Cardiac septum (tissue), 1 donor: ENCODE data around the gene LMTK2. TPM values are rescaled to one million over a fixed set of nuclear protein-coding genes. Genes with fewer than 3 reads are reported as not detected.

ENCODE experiments used
- DNase-seq: peaks from one replicate; pipeline ENCODE4 v3.0.0-alpha.2; 2020; ENCODE audit warnings: low spot score
- intact Hi-C: fragments of 100-400 bp; cut with DNase I; formaldehyde crosslinking; loops from one replicate; pipeline ENCODE4 v1.14.0; 2022
- total RNA-seq: library from RNA; stranded (reverse); fragmentation: NEBNext Ultra II Directional; extraction: Animal tissue kit (Norgen Biotek cat#: 25700); gene quantifications from one replicate; pipeline ENCODE4 v1.2.1, GENCODE V29; 2021
- donor health status: DM: no; HTN: no; CAD: no.

LMTK2 gene
- total RNA-seq, 1 donor from 2014 or later, result 28.3 TPM

GRCh38 chr7:98229441-98229840, 122.8 kb downstream of the LMTK2 start:
- intact Hi-C loops, result no loop called here
- no peak for DNase-seq

GRCh38 chr7:98229991-98230745, 123.5 kb downstream of the LMTK2 start:
- DNase-seq, result no peak

GRCh38 chr7:98230746-98231471, 124.2 kb downstream of the LMTK2 start:
- no peak for DNase-seq
- intact Hi-C loops, result no loop called here

More at GRCh38 chr7:98229991-98230745, 123.5 kb downstream of the LMTK2 start:
- intact Hi-C loops, result no loop called here

GRCh38 chr7:98231493-98232262, 125.0 kb downstream of the LMTK2 start:
- intact Hi-C loops, result no loop called here
- no peak for DNase-seq

- no peak for DNase-seq
- intact Hi-C loops, result no loop called here
Measured at GRCh38 chr7:98232263-98232585, 125.6 kb downstream of the LMTK2 start.

GRCh38 chr7:98232799-98233198, 126.1 kb downstream of the LMTK2 start:
- intact Hi-C loops, result no loop called here
- no peak for DNase-seq

GRCh38 chr7:98233219-98234070, 126.8 kb downstream of the LMTK2 start:
- no peak for DNase-seq
- intact Hi-C loops, result no loop called here

- no peak for DNase-seq
- intact Hi-C loops, result no loop called here
Measured at GRCh38 chr7:98234429-98235147, 127.9 kb downstream of the LMTK2 start.

- intact Hi-C loops, result no loop called here
- DNase-seq, result no peak
Measured at GRCh38 chr7:98235901-98236300, 129.2 kb downstream of the LMTK2 start.

- DNase-seq, result no peak
- intact Hi-C loops, result no loop called here
Measured at GRCh38 chr7:98236355-98237185, 129.9 kb downstream of the LMTK2 start.

- DNase-seq, result no peak
- intact Hi-C loops, result no loop called here
Measured at GRCh38 chr7:98238076-98238475, 131.4 kb downstream of the LMTK2 start.

- intact Hi-C loops, result no loop called here
- no peak for DNase-seq
Measured at GRCh38 chr7:98238976-98239375, 132.3 kb downstream of the LMTK2 start.

- intact Hi-C loops, result no loop called here
- DNase-seq, result no peak
Measured at GRCh38 chr7:98240961-98241673, 134.5 kb downstream of the LMTK2 start.

- no peak for DNase-seq
Measured at GRCh38 chr7:98241674-98242241, 135.1 kb downstream of the LMTK2 start.

GRCh38 chr7:98242342-98242741, 135.7 kb downstream of the LMTK2 start:
- intact Hi-C loops, result no loop called here
- DNase-seq, result no peak

More at GRCh38 chr7:98241674-98242241, 135.1 kb downstream of the LMTK2 start:
- intact Hi-C loops, result no loop called here

GRCh38 chr7:98242934-98243333, 136.3 kb downstream of the LMTK2 start:
- intact Hi-C loops, result no loop called here
- no peak for DNase-seq

- DNase-seq, result no peak
- intact Hi-C loops, result no loop called here
Measured at GRCh38 chr7:98244871-98245270, 138.2 kb downstream of the LMTK2 start.
